AG09309 (cell line): Measurements from ENCODE around the gene KLF3.

Source experiments
- DNase-seq: peaks from one replicate; pipeline ENCODE4 v3.0.0-alpha.2; 2010; ENCODE audit warnings: low read depth
- H3K4me3 ChIP-seq: 2 replicates; pipeline ENCODE4 v1.5.1; 2011; ENCODE audit warnings: mild to moderate bottlenecking, low read depth, low read length, moderate library complexity; ENCODE audit not compliant: control insufficient read depth
- CTCF ChIP-seq: IDR thresholded peaks from 2 replicates; pipeline ENCODE4 v1.5.1; 2011; ENCODE audit warnings: mild to moderate bottlenecking, low read depth, low read length, inconsistent platforms; ENCODE audit not compliant: insufficient read depth, control insufficient read depth; ENCODE audit errors: missing control alignments

KLF3 gene

DNA sequence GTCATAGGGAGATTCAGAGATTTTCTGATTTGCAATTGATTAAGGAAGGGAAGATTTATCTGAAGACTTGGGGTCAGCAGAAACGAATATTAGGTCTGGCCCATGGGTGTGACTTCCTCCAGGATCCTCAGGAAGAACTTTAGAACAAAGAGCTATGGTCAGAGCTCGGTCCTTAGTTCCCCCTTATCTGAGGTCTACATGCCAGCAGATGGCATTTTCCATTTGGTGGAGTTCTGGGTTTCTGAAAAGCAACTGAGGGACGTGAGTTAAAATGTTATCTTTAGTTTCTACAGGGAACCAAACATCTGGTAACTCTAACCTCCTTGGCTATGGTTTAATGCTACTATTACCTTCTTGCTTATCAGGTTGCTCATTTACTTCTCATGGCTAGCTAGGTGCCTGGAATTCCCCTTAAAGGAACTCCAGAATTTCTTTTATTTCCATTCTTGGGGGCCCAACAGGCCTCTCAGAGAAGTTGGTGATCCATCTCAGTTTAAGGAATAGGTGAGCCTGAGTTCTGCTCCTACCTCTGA is 40.7 kb downstream of the KLF3 start:
- no peak for TF ChIP-seq CTCF
- no peak for DNase-seq
- no peak overlapping the region for H3K4me3 ChIP-seq

DNA sequence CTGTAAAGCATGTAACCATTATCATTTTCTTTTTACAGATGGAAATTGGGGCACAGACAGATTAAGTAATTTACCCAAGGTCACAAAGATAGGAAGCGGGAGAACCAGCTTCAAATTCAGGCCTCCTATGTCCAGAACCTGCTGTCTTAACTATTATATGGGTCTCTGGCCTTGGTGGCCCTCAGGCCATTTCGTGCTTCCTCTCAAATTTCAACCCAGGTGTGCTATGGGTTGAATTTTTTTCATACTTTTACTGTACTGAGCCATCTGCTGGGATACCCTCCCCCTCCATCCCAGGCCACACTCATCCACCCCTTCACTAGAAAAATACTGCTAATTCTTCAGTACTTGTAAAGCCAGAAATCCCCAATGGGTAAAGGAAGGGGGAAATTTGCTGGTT is 42.3 kb downstream of the KLF3 start:
- TF ChIP-seq CTCF = no peak
- no peak for DNase-seq
- no peak overlapping the region for H3K4me3 ChIP-seq

DNA sequence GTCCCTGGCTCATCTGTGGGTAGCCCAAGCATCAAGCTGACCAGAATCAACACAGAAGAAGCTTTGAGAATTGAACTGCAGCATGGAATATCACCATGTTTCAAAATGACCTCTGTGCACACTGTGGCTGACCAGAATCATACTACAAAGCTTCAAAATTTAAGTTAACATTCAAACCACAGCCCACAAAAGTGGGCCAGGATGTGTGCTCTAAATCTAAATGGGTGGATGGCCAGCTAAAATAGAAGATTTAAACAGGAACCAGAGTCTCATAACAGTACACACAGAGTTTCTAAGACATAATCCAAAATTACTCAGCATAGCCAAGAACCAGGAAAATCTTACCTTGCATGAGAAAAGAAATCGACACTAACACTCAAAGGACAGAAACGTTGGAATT is 46.1 kb downstream of the KLF3 start:
- no peak for TF ChIP-seq CTCF
- no peak for DNase-seq

DNA sequence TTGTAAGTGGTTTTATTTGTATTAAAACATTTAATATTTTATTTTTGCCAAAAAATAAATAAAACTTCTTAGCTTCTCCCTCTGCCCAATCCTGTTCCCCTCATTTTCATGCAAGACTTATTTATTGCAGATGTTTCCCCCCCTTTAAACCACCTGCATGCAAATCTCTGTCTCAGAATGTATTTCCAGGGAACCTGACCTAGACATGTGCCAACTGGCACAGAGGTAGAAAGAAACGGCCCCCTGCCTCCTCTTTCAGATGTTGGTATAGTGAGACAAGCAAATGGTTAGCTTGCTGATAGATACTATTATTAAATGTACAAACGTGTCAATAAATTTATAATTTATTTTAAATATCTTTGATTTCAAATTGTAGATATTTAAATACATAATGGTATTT is 47.1 kb downstream of the KLF3 start:
- DNase-seq = no peak

More for the DNA sequence above, 46.1 kb downstream of the KLF3 start:
- no peak overlapping the region for H3K4me3 ChIP-seq

DNA sequence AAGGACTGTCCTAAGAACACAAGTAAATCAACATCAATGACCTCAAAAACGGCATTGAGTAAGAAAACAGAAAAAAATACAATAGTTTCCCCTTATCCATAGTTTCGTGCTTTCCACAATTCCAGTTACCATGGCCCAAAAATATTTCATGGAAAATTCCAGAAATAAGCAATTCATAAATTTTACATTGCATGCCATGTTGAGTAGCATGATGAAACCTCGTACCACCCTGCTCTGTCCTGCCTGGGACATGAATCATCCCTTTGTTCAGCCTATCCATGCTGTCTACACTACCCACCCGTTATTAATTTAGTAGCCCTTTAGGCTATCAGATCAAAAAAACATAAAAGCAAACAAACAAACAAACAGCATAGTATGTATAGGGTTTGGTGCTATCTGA is 51.1 kb downstream of the KLF3 start:
- no peak for DNase-seq
- no peak for TF ChIP-seq CTCF
- no peak overlapping the region for H3K4me3 ChIP-seq

More for the DNA sequence above, 47.1 kb downstream of the KLF3 start:
- no peak for TF ChIP-seq CTCF
- H3K4me3 ChIP-seq = no peak overlapping the region

DNA sequence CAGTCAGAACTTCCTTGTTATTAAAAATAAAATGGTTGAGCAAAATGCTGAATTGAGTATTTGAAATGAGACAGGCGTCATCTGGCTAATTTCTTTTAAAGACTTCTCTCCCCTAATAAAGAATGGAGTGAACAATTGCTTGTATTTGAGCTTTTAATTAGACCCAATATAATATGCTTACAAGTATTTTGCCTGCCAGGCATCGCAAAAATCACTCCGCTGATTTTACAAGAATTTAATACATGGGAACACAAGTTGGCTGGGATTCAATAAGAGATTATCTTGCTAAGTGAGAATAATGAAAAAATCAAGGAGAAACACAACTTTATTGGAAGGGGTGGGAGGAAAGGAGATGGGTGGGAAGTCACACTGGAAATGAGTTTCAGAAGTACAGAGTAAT is 52.3 kb downstream of the KLF3 start:
- H3K4me3 ChIP-seq = no peak overlapping the region
- no peak for DNase-seq
- TF ChIP-seq CTCF = no peak

GRCh38 chr4:38717604-38718003 is 53.6 kb downstream of the KLF3 start:
- DNase-seq = peak; percentile 24
- no peak for TF ChIP-seq CTCF

More at GRCh38 chr4:38717604-38718003, 53.6 kb downstream of the KLF3 start:
- H3K4me3 ChIP-seq = no peak overlapping the region
